ENCODE data around the gene FDXR. TPM values are rescaled to one million over a fixed set of nuclear protein-coding genes. Genes with fewer than 3 reads are reported as not detected.

The FDXR gene
- total and polyA plus RNA-seq, 5 donors = 4.9 to 10.5 (median 8.2) TPM

DNA sequence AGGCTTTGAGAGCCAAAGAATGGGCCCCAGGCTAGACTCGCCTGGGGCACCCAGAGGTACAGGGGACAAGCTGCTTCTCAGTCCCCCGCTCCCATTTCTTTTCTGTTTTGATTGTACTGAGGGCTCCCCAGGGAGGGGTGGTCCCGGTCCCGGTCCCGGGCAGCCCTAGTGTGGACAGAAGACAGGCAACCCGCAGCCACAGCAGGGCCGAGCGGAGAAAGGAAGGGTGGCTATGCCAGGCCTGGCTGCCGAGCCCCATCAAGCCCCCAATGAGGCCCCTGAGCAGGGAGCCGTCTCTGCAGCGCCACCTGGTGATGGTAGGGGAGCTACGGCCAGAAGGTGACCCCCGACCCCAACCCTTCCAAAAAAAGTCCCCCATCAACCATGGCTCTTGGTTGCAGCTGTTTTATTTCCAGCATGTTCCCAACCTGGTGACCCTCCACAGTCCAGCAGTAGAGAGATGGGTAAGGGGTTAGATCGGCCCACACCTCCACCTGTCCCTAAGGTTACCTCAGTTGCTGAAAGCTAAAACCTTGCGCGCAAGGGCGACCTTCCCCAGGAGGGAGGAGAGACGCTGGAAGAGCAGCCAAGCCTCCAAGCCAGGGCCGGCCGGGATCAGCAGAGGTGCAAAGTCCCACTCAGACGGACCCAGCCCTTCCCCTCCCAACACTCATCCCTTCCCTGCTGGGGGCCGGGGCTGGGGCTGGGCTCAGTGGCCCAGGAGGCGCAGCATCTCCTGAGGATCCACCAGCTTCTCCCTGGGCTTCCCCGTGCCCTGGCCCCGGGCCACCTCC lies 10.5 kb downstream of the FDXR start:
- Histone ChIP-seq H3K27me3 (ENCODE audit: control insufficient read depth, insufficient read depth) (no peaks in the 10 kb centered on the region), H3K4me3 (ENCODE audit: low read length) (no peak overlapping the region), H3K9me3 (ENCODE audit: control insufficient read depth, low read length) (no peaks in the 10 kb centered on the region), H3K27ac (ENCODE audit: low read length) (peak overlapping the region; percentile 73), H3K4me1 (ENCODE audit: control insufficient read depth, insufficient read depth, low read length) (peaks cover 4% of the 10 kb centered on the region)
- intact Hi-C loops (cut with DNase I) = loop anchor here (2.0 to 5.0 kb wide), 5 partner anchors 50 to 118 kb away; partner anchors contain the start of gene NHERF1 (in 1 of the 4)
- ATAC-seq (peak; percentile 27 to 31), DNase-seq (peak; percentile 74 to 91 (median 89))
- WGBS = 41% methylated on average over 25 of the region's 25 CpGs

DNA sequence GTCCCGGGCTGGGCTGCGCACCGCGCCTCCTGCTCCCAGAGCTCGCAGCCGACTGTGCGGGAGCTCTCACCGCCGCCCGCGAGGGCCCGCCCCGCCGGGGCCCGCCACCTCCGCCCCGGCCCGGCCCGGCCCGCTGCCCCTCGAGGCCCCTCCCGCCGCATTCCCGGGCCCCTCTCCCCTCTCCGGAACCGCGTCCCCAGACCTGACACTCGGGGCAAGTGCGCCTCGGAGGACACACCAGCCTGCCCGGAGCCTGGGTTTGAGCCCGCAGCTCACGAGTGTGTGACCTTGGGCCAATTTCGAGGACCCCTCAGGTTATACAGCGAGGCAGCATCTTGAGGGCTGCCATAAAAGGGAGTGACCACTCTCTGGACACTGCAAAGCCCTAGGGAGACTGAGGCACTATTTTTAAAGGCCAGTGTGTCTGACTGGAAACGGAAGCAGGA lies 11.1 kb downstream of the FDXR start:
- ATAC-seq = peak in 1 of 2 donors; percentile 1
- WGBS = 3% methylated on average over 36 of the region's 36 CpGs
- intact Hi-C loops (cut with DNase I) = loop anchor here (2.0 to 5.0 kb wide), 5 partner anchors 49 to 117 kb away; partner anchors contain the start of gene NHERF1 (in 1 of the 4)
- Histone ChIP-seq H3K4me1 (ENCODE audit: control insufficient read depth, insufficient read depth, low read length) (peaks cover 4% of the 10 kb centered on the region), H3K4me3 (ENCODE audit: low read length) (peak overlapping the region; percentile 53), H3K27ac (ENCODE audit: low read length) (peak overlapping the region; percentile 73), H3K9me3 (ENCODE audit: control insufficient read depth, low read length) (no peaks in the 10 kb centered on the region), H3K27me3 (ENCODE audit: control insufficient read depth, insufficient read depth) (no peaks in the 10 kb centered on the region)
- peak in 2 of 3 donors; percentile 56 to 69 for DNase-seq

DNA sequence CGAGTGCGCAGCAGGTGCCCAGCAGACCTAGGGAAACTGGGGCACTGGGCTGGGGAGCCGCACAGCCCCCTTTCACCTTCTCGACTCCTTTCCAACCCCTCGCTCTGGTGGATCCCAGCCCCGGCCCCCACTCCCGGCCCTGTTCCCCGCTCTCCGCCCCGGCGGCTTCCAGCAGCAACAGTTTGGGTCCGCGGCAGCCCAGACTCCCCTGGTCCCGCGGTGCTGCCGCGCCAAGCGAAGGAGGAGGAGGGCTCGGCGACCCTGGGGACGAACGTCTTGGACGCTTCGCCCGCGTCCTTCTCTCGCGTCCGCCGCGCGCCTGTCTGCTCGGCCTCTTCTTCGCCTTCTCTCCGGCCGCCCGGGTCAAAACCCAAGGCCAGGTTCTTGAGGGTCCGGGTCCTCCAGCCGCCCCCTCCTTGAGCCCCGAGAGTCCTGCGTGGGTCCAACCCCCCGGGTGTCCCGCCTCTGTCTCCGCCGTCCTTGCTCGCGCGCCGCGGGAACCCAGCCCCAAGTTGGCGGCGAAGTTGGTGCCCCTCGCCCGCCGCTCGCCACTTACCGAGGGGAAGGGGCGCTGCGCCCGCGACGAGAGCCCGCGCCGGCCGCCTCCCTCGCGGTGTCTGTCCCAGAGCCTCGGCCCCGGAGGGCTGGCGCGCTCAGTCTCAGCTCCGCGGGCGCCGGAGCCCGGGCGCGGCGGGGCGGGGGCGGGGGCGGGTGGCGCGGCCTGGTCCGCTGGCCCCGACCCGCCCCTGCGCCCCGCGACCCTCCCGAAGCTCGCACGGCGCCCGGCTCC lies 11.7 kb downstream of the FDXR start:
- under 1% methylated on average over 94 of the region's 96 CpGs for WGBS
- H3K27me3 ChIP-seq (ENCODE audit: control insufficient read depth, insufficient read depth) = no peaks in the 10 kb centered on the region
- intact Hi-C loops (cut with DNase I) = loop anchor here in 3 of 4 donors (5.0 kb wide), 3 partner anchors 49 to 114 kb away; partner anchors contain the start of gene NHERF1 (in 1 of the 3)
- peaks cover 4% of the 10 kb centered on the region for H3K4me1 ChIP-seq (ENCODE audit: control insufficient read depth, insufficient read depth, low read length)
- H3K4me3 ChIP-seq (ENCODE audit: low read length) = peak overlapping the region; percentile 53
- DNase-seq = peak in 1 of 3 donors; percentile 50
- no peak for ATAC-seq
- H3K9me3 ChIP-seq (ENCODE audit: control insufficient read depth, low read length) = no peaks in the 10 kb centered on the region
- H3K27ac ChIP-seq (ENCODE audit: low read length) = peak overlapping the region; percentile 40

DNA sequence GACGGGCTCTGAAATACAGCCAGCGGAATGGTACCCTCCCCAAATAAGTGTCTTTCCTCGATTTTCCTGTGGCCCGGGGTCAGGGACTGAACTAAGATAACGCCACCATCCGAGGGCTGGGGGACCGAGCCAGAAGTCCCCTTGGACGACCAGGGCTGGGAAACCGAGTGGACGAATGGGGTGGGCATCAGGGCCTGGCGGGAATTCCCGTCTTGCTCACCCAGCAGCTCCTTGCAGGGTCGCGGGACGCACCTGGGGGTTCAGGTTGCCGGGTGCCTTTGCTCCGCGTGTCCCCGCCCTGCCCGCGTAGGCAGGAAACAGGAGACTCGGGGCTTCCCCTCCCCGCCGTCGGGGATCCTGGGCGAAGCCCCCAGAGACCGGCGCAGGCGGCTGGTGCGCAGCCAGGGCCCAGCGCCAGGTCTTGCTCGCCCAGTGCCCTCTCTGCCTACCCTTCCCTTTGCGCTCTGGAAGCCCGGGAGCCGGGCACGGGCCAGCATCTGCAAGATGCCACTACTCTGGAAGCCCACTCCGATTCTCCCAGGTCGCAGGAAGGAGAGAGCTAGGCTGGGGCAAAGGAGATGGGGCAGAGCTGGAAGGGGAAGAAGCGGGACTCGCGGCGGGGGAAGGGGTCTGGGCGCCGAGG lies 12.4 kb downstream of the FDXR start:
- no peaks in the 10 kb centered on the region for H3K9me3 ChIP-seq (ENCODE audit: control insufficient read depth, low read length)
- peak overlapping the region; percentile 53 for H3K4me3 ChIP-seq (ENCODE audit: low read length)
- ATAC-seq (peak; percentile 7 to 11), DNase-seq (peak in 1 of 3 donors; percentile 67)
- H3K27me3 ChIP-seq (ENCODE audit: control insufficient read depth, insufficient read depth) = no peaks in the 10 kb centered on the region
- WGBS = 2% methylated on average over 44 of the region's 44 CpGs
- intact Hi-C loops (cut with DNase I) = loop anchor here in 3 of 4 donors (5.0 kb wide), 3 partner anchors 48 to 113 kb away; partner anchors contain the start of gene NHERF1 (in 1 of the 3)
- peak overlapping the region; percentile 40 for H3K27ac ChIP-seq (ENCODE audit: low read length)
- H3K4me1 ChIP-seq (ENCODE audit: control insufficient read depth, insufficient read depth, low read length) = peaks cover 4% of the 10 kb centered on the region

DNA sequence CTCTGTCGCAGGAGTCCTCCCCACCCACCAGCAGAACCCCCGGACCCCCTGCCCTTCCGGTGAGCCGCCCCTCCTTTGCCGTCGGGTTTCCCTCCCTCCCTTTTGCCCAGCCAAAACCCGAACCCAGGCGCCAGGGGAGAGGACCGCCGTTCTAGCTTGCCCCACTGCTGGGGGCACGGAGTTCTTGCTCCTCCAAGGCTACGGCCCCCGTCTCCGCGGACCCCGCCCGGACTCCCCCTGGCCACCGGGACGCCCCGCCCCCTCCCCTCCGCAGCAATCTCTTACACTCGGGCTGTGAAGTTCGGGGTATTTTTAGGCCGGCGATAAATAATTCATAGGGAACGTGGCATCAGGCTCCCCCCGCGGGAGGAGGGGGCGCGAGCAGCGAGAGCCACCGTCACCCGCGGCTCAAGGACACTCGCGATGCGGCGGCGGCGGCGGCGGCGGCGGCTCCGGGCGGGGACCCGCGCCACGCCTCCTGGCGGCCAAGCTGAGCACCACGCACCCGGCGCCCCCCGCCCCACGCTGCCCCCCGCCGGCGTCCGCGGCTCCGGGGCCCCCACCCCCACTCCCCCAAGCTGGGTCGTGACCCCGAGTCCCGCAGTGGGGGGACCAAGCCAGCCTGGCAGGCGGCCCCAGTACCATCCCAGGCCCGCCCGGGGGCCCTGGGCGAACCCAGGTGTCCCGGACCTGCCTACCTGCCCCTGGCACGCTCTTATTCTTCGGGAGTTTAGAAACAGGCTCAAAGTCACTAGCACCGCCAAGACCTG lies 13.2 kb downstream of the FDXR start, which contains the start of gene GRIN2C:
Gene GRIN2C, minus strand, starts transcription at position 427 of the 770 bp plus-strand sequence. CDS start 4,793 bp downstream, outside the sequence.
- H3K4me3 ChIP-seq (ENCODE audit: low read length) = peak within 1 kb of the TSS; percentile 53
- peak within 1 kb of the TSS; percentile 43 for H3K27ac ChIP-seq (ENCODE audit: low read length)
- H3K27me3 ChIP-seq (ENCODE audit: control insufficient read depth, insufficient read depth) = no peaks in the 10 kb centered on the region
- peaks cover 4% of the 10 kb centered on the region for H3K4me1 ChIP-seq (ENCODE audit: control insufficient read depth, insufficient read depth, low read length)
- WGBS = 2% methylated on average over 72 of the region's 72 CpGs
- peak in 2 of 3 donors; percentile 79 to 82 for DNase-seq
- ATAC-seq = peak in 1 of 2 donors; percentile 5
- no peaks in the 10 kb centered on the region for H3K9me3 ChIP-seq (ENCODE audit: control insufficient read depth, low read length)
- intact Hi-C loops (cut with DNase I) = loop anchor here in 3 of 4 donors (5.0 kb wide), 3 partner anchors 47 to 112 kb away; partner anchors contain the start of gene NHERF1 (in 1 of the 3)

DNA sequence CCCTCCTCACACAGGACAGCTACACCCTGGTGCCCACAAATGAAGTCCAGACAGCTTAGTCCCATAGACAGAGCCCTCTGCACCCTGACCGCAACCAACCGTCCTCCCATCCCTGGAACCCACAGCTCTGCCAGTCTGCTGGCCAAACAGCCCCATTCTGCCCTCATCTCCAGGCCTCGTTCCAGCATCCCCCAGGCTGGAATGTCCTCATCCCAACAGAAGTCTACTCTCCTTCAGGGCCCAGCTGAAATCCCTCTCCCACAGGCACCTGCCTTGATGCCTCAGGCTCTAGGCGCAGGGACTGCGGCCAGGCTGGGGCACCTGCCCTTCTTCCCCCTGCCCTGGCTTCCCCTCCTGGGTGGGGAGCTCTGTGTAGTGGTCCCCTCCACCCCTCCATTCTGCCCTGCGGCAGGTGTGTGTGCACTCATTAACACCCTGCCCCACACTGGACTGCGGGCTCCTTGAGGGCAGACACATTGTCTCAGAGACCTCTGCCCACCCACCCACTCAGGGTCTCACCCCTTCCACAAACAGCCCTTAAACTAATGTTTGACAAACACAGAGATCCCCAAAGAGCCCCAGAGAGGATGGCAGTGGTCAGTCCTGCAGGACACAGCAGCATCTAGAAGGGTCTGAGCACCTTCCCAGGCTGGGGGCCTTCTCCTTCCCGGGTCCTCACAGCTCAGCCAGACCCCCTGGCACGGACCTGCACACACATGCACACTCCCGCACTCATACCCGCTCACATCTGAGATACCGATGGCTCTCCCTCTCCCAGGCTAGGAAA lies 13.9 kb downstream of the FDXR start:
- intact Hi-C loops (cut with DNase I) = no loop called here
- Histone ChIP-seq H3K27me3 (ENCODE audit: control insufficient read depth, insufficient read depth) (no peaks in the 10 kb centered on the region), H3K4me3 (ENCODE audit: low read length) (peak overlapping the region; percentile 53), H3K9me3 (ENCODE audit: control insufficient read depth, low read length) (no peaks in the 10 kb centered on the region), H3K4me1 (ENCODE audit: control insufficient read depth, insufficient read depth, low read length) (peaks cover 4% of the 10 kb centered on the region), H3K27ac (ENCODE audit: low read length) (peak overlapping the region; percentile 43)
- no peak for ATAC-seq
- peak in 1 of 3 donors; percentile 32 for DNase-seq
- 50% methylated on average over 12 of the region's 12 CpGs for WGBS

DNA sequence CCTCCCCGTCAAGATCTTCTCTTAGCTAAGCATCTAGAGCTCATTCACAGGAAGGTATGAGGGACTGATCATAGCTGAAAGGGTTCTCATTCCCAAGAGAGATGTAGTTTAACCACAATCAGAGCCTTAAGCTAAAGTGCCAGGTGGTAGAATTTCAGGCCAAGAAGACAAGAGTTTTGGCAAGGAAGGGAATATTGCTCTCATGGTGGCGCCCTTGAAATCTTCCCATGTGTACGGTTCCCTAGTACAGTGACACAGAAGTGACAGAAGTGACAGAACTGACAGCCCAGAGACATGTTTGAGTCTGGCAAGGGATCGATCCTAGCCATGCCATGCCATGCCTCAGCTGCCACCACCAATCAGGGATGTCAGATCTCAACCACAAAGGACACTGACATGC lies 15.6 kb downstream of the FDXR start:
- intact Hi-C loops (cut with DNase I) = no loop called here
- no peaks in the 10 kb centered on the region for H3K27me3 ChIP-seq (ENCODE audit: control insufficient read depth, insufficient read depth)

DNA sequence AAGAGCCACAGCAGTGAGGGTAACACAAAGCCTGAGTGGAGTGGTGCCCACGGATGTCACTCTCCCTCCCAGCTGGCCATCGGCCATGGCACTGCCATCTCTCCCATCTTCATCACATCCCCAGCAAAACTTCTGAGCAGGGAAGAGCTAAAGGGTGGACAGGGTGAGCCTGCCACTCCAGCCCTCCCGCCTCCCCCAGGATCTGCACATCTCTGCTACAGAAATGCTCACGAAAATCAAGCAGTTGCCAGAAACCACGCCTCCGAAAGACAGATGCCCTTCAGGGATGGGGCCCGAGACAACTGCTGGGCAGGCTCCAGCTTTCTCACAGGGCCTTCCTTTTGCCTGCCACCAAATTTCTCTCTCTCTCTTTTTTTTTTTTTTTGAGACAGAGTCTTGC lies 16.7 kb downstream of the FDXR start:
- Histone ChIP-seq H3K4me3 (ENCODE audit: low read length) (no peak overlapping the region), H3K4me1 (ENCODE audit: control insufficient read depth, insufficient read depth, low read length) (no peaks in the 10 kb centered on the region), H3K27ac (ENCODE audit: low read length) (peak overlapping the region; percentile 62), H3K27me3 (ENCODE audit: control insufficient read depth, insufficient read depth) (no peaks in the 10 kb centered on the region), H3K9me3 (ENCODE audit: control insufficient read depth, low read length) (no peaks in the 10 kb centered on the region)
- intact Hi-C loops (cut with DNase I) = no loop called here
- peak; percentile 44 to 58 for ATAC-seq
- WGBS = 62% methylated on average over 7 of the region's 7 CpGs
- peak in 2 of 3 donors; percentile 47 to 75 for DNase-seq

More for the DNA sequence above, 15.6 kb downstream of the FDXR start:
- peak overlapping the region; percentile 20 for H3K27ac ChIP-seq (ENCODE audit: low read length)
- no peak overlapping the region for H3K4me3 ChIP-seq (ENCODE audit: low read length)
- H3K9me3 ChIP-seq (ENCODE audit: control insufficient read depth, low read length) = no peaks in the 10 kb centered on the region
- DNase-seq (no peak), ATAC-seq (no peak)
- 64% methylated on average over 4 of the region's 4 CpGs for WGBS
- H3K4me1 ChIP-seq (ENCODE audit: control insufficient read depth, insufficient read depth, low read length) = peaks cover 4% of the 10 kb centered on the region

DNA sequence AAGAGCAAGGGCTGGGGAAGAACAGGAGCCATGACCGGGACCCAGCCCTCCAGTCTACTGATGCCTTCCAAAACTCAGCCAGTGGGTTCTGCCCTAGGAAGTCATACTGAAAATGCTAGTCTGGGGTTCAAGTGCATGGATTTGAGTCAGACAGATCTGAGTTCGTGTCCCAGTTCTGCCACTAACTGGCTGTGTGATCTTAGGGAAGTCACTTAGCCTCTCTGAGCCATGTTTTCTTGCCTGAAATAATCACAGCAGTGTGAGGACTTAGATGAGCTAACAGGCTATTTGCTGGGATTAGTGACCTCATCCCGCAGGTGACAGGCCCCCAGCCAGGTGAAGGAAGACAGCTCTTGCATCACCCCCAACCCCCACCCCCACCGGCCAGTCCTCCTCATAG lies 17.5 kb downstream of the FDXR start:
- H3K4me3 ChIP-seq (ENCODE audit: low read length) = no peak overlapping the region
- peak in 1 of 3 donors; percentile 7 for DNase-seq
- no peaks in the 10 kb centered on the region for H3K4me1 ChIP-seq (ENCODE audit: control insufficient read depth, insufficient read depth, low read length)
- H3K9me3 ChIP-seq (ENCODE audit: control insufficient read depth, low read length) = no peaks in the 10 kb centered on the region
- WGBS = 86% methylated on average over 4 of the region's 4 CpGs
- H3K27ac ChIP-seq (ENCODE audit: low read length) = peak overlapping the region; percentile 62
- H3K27me3 ChIP-seq (ENCODE audit: control insufficient read depth, insufficient read depth) = no peaks in the 10 kb centered on the region
- ATAC-seq = no peak
- intact Hi-C loops (cut with DNase I) = no loop called here

All from right cardiac atrium (tissue), 5 donors.